ENCODE data around the gene PPP1R1B. TPM values are rescaled to one million over a fixed set of nuclear protein-coding genes. Genes with fewer than 3 reads are reported as not detected.

Gene PPP1R1B
- total RNA-seq, 1 experiment from 2014 or later = 0.08 TPM

DNA sequence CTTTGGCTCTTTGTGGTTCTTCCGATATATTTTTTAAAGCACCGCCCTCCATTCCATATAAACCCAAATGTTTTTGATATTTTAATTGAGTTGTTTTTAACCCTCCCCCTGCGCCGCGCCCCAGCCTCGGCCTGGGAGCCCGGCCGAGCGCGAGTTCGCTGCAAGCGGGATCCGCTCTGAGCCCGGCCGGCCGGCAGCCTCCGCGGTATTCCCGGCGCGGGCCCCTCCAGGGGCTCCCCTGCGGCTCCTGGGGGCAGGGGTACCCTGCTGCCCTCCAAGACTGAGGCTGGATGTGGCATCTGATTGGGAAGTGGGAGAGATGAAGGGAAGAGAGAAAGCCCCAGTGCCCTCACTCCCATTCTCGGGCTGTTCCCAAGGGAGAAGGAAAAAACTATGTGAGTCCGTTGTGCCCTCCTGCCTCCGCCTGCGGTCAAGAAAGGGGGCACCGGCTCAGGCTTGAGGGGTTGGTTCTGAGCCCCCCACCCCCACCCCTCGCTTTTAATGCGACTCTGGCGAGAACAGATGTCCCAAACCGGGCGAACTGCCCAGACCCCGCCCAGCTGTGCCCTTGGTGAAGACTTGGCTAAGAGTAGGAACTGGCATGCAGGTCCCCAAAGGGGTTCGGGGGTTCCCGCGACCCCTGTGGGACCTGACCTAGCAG, 27.6 kb upstream of the PPP1R1B start:
- in situ Hi-C loops (cut with HindIII; ENCODE audit: low pct_unique_long_range_greater_than_20kb, low sequenced_read_pairs) = no loop called here

DNA sequence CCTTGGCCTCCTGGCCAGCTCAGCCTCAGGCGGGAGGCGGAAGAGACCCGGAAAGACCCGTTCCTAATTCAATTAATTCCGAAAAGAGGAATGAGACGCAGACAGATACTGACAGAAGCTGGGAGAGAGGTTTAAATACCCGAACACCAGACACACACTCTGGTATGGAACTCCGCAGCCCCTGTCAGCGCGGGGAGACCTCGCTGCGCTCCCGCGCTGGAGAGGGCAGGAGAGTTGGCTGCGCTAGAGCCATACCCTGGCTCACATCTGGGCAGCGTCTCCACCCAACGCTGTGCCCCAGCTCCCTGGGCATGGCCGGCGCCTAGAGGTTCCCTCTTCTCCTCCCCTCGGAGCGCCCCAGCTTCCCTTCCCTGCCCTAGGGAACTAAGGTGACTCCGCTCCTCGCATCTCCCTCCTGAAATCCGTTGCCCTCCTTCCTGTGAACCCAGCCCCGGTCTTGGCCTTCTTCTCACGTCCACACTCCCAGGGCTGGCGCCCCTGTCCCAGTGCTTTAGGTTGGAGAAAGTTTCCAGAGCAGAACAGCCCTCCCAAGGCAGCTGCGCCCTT, 27.0 kb upstream of the PPP1R1B start:
- DNase-seq (ENCODE audit: low read depth, low spot score) = no peak
- in situ Hi-C loops (cut with HindIII; ENCODE audit: low pct_unique_long_range_greater_than_20kb, low sequenced_read_pairs) = no loop called here

More for the DNA sequence above, 27.6 kb upstream of the PPP1R1B start:
- DNase-seq (ENCODE audit: low read depth, low spot score) = no peak

DNA sequence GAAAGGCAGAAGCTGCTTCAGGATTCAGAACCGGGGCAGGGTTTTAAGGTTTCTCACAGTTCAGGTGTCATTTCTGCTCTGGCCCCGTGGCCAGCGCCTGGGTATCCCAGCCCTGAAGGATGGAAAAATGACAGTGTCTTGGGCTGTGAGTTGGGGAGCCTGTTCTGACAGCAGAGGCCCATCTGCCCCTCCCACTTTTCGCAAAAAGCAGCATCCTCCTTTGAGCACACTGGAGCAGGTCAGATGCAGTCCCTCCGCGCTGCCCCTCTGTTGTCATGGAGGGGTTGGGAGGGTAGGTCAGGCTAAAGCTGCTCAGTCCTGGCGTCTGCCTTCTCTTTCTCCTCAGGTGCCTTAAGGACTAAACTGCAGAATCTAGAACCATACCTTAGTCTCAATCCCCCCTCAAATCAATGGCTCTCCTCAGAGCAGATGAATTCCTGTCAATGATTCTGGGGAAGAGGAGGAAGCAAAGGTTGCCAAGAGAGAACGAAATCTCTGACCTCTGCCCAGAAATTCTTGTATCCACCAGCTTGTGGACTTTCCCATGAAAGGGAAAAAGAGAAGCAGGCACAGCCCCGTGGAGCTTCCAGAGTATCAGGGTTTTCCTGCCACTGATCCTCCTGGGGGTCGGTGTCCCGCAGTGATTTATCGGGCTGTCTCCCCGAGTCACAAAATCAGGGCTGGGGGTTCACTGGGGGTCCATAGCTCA, 26.3 kb upstream of the PPP1R1B start:
- DNase-seq (ENCODE audit: low read depth, low spot score) = no peak
- in situ Hi-C loops (cut with HindIII; ENCODE audit: low pct_unique_long_range_greater_than_20kb, low sequenced_read_pairs) = no loop called here

DNA sequence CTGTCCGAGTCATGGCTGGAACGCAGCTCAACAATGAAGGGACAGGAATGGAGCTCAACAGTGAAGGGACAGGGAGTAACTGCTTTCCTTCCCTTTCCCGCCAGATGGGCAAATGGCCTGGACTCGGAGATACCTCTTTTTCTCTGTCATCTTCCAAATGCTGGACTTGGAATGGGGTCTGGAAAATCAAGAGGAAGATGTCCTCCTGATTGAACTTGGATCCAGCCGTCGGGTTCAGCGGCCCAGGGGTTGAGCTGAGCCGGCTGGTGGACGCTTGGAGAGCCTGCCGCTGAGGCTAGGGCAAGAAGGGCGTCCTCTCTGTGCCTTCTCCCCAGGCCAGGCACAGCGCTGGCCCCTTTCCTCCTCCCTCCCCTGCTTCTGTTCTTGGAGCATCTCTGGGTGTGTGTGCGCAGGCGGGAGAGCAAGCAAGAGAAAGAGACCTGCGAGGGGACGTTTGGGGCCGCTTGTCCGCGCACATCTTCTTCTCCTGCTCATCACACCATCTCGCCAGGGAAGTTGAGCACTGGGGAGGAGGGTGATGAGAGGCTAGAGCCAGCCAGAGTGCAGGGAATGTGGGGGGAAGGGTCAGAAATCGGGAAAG, 25.7 kb upstream of the PPP1R1B start:
- in situ Hi-C loops (cut with HindIII; ENCODE audit: low pct_unique_long_range_greater_than_20kb, low sequenced_read_pairs) = no loop called here
- no peak for DNase-seq (ENCODE audit: low read depth, low spot score)

DNA sequence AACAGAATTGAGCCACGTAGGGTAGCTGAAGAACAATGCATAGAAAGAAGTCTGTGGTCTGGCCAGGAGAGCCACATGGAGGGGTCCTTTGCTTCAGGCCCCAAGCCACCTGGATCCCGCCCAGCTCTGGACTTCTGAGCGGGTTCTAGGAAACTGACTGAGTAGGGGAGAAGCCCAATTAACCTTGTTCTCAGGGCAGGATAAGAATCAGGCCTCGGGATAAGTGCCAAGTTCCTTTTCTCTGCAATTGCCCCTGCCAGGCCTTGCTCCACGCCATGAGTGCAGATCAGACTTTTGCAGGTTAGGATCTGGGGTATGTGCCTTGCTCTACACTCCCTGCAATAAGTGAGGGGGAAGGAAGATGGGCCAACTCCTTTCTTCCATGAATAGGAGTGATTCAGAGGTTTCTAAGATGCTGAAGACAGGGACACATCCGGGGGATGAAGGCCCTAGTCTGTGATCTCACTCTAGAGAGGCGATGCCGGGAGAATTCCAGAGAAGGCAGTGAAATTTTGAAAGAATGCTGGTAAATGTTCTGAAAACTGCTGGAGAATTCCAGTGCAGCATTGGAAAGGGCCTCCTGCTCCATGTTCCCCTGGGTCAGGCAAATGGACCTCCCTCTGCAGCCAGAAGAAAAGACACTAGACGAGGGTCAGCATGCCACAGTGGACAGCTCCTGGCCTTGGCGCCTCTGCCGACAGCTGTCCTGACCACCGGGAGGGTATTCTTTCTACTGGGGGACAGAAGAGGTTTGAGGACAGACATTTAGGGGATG, 24.8 kb upstream of the PPP1R1B start:
- in situ Hi-C loops (cut with HindIII; ENCODE audit: low pct_unique_long_range_greater_than_20kb, low sequenced_read_pairs) = no loop called here
- no peak for DNase-seq (ENCODE audit: low read depth, low spot score)

DNA sequence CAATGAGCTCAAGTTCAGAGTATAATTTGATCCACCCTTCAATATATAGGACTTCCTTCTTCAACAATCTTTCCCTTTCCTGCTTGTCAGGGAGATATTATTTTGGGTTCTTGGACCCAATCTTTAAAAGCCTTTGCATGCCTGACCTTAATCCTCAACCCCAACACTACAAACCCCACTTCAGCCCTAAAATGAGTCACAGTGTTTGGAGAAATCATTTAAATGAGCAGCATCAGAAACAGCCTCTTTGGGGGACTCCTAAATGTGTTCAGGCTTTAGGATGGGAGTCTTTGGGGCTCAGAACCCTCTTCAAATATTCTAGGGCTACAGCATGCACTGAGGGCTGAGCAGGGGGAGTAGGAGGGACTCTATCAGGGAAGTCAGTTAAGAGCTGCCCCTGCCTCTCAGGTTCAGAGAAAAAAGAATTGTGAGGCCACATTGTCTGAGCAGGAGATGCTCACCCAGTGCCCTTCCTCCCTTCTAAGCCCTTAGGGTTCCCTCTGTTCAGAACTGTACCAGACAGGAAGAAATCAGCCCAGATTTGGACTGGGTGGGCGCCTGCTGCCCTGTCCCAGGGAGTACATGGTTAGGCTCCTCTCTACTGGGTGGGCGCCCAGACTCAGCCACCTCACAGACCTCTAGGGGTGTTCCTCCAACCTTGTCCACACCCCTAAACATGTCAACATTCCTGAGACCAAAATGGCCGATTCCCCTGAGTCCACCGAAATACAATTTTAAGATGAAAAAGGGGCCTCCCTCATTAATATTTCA, 24.0 kb upstream of the PPP1R1B start:
- in situ Hi-C loops (cut with HindIII; ENCODE audit: low pct_unique_long_range_greater_than_20kb, low sequenced_read_pairs) = no loop called here
- DNase-seq (ENCODE audit: low read depth, low spot score) = no peak

DNA sequence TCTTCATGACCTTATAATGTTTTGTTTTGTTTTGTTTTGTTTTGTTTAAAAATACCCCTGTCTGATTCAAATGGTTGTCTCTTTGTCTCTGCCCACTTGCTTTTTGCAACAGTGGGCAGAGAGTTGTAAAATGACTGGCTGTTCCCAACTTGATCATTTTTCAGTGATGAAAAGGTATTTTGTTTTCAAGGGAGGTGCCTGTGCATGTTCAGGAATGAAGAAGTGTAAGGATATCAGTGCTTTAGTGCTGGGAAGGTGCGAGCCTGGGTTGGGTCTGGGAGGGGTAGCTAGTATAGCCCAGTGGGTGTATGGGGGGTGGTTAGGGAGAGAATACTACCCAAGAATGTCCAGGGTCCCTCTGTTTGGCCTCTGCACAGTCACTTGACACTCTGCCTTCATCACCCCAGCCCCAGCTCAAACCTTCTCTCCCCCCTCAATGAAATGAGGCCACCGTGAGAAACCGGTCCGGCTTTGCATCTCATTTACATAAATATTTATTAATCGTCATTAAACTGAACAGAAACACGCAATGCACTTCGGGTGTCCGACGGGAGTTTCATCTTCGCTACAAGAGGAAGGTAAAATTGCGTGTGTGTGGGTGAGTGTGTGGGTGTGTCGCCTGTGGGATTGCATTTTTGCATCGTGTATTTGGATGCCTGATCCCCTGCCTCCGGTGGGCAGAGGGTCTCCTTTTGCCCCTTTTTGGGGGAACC, 23.3 kb upstream of the PPP1R1B start:
- DNase-seq (ENCODE audit: low read depth, low spot score) = no peak
- in situ Hi-C loops (cut with HindIII; ENCODE audit: low pct_unique_long_range_greater_than_20kb, low sequenced_read_pairs) = no loop called here

DNA sequence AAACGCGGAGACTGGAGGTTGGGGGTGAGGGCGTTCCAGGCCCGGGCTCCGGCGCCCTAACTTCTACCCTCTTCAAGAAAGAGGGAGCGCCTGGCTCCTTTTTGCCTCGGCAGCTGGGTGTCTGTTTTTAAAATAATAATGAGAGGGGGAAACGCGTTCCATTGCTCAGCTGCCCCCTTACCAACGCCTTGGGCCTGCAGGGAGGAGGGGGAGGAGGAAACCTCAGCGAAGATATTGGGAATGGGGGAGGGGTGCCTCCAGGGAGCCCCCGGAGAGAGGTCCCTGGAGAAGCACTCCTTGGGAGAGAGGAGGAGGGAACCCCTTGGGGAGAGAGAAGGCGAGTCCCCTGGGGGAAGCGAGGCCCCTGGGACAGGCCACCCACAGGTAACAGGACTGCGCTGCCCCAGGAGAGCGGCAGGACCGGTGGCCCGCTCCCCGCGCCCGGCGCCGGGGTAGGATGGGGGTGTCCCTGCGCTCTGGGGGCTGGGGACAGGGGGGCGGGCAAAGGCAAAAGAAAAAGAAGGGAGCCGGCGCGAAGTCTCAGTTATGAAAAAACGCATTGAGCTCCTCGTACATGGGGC, 21.8 kb upstream of the PPP1R1B start:
- in situ Hi-C loops (cut with HindIII; ENCODE audit: low pct_unique_long_range_greater_than_20kb, low sequenced_read_pairs) = no loop called here
- DNase-seq (ENCODE audit: low read depth, low spot score) = no peak

DNA sequence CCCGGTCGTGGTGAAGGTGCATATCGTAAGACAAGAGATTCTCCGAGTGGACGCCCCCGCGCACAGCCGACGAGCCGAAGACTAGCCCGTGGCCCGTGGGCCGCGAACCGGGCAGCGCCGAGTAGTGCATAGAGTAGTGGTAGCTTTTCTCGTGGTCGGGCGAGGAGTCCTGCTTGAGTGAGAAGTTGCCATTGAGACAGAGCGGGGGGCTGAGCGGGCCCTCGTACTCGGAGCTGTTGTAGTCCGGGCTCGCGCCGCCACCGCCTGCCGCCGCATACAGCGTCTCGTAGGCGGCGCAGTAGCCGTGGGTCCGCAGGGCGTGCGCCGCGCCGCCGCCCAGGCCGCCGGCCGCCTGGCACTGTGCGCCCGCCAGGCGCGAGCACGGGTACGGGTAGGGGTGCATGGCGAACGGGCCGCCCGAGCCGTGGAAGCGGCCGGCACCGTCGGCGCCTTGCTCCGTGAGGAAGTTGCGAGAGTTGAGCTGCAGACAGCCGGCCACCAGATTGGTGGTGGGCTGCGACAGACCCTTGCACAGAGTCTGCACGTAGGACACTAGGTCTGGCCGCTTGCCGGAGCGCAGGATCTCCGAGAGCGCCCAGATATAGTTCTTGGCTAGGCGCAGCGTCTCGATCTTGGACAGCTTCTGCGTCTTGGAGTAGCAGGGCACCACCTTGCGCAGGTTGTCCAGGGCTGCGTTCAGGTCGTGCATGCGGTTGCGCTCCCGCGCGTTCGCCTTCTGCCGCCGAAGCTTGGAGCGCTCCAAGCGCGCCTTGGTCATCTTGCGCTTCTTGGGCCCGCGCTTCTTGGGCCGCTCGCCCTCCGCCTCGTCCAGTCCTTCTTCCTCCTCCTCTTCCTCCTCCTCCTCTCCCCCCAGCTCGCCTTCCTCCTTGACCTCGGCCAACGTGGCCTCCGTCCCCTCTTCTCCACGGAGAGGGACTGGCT, 21.0 kb upstream of the PPP1R1B start:
- in situ Hi-C loops (cut with HindIII; ENCODE audit: low pct_unique_long_range_greater_than_20kb, low sequenced_read_pairs) = no loop called here
- no peak for DNase-seq (ENCODE audit: low read depth, low spot score)

DNA sequence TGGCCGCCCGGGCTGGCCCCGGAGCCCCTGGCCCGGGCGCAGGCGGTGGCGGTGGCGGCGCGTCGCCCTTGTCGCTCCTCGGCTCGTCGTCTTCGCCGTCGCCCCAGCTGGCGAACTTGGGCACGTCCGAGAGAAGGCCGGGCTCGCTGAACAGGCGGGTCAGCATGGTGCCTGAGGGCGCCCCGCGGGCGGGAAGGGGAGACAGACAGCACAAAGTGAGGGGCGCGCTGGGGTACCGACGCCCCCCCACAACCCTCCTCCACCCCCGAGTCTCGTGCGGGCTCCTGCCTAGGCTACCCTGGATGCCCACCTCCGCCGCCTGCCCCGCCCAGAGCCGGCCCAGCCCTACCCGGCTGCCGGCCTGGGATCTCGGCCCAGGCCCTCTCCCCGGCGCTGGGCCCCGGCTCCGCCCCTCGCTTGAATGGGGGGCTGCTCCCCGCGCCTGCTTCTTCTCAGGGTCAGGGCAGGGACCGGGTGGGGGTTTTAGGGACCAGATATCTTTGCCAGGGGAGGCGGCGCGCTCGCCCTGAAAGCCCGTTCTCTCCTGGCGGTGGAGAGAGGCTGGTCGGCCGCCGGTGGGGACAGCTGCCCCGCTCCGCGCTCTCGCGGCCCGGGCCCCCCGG, 20.2 kb upstream of the PPP1R1B start:
- in situ Hi-C loops (cut with HindIII; ENCODE audit: low pct_unique_long_range_greater_than_20kb, low sequenced_read_pairs) = no loop called here
- DNase-seq (ENCODE audit: low read depth, low spot score) = no peak

DNA sequence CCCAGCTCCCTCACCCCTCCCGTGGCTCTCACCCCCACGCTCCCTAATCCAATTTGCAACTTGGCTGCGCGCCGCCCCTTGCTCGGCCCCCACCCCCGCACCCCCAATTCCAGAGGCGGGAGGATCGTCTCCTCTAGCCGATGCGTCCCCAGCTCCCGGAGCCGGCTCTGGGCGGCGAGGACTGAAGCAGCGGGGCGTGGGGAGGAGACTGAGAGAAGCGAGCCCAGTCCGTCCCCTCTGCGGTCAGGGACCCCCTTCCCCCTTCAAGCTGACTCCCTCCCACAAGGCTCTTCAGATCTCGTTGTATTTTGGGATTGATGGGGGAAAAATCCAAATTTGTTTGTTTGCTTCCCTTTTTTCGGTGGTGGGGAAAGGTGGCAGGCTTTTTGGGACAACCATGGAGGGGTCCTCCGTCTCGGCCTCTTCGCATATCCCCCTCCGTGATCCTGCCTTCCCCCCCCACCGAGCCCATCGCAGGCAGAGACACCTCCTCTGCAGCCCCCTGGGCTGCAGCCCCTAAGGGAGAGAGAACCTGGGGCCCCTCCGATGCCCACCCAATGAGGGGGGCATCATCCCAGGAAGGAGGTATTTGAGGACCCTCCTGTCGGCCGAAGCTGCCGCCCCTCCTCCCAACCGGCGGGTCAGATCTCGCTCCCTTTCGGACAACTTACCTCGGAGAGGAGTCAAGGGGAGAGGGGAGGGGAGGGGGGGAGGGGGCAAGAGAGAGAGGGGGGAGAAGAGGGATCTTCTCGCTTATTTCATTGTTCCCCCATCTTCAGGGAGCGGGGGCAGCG, 19.5 kb upstream of the PPP1R1B start:
- in situ Hi-C loops (cut with HindIII; ENCODE audit: low pct_unique_long_range_greater_than_20kb, low sequenced_read_pairs) = no loop called here
- DNase-seq (ENCODE audit: low read depth, low spot score) = no peak

DNA sequence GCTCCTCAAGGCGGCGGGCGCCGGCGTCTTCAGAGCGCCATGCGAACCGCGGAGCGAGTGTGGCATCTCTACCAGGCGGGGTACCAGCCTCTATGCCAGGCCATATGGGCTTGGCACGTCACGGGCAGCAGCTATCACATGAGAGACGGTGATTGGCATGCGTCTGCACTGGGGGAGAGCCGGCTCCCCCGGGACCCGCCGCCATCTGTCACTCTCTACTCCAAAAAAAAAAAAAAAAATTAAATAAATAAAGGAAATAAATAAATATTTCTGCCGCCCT, 19.0 kb upstream of the PPP1R1B start, which contains the start of gene NEUROD2:
Gene NEUROD2, minus strand, starts transcription at position 70 of the 280 bp plus-strand sequence. CDS start 1,321 bp downstream, outside the sequence.
- no peak for DNase-seq (ENCODE audit: low read depth, low spot score)
- in situ Hi-C loops (cut with HindIII; ENCODE audit: low pct_unique_long_range_greater_than_20kb, low sequenced_read_pairs) = no loop called here

DNA sequence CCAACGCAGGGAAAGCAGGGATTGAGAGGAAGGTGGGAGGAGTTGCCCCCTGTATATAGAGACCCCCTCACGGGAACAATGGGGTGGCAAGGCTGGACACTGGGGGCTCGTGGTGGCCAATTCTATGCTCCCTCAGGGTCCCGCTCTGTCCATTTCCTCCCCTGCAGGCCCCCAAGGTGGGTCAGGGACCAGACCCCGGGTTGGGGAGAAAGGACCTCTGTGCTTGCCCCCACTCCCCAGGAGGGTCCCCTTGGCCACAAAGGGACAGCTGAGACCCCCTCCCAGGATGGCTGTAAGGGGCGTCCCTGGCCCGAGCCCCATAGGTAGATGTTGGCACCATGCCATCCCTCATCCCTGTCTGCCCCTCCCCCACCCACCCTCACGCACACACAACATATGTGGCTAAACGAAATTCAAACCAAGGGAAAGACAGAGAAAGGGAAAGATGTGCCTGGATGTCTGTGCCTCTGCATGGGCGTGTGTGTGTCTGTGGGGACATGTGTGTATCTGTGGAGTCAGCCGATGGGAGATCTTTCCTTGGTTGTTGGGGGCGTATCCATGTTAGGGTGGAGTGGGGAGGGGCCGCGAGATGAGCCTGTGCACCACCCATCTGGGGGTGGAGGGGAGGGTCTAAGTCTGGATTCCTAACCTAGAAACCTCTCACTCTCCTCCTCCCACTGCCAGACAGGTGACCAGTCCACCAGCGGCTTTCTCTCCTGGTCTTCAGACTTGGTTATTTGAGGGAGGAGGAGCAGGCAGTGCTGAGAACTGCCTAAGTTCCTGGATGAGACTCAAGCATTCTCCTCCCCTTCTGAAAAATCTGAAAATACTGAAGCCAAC, 18.4 kb upstream of the PPP1R1B start:
- in situ Hi-C loops (cut with HindIII; ENCODE audit: low pct_unique_long_range_greater_than_20kb, low sequenced_read_pairs) = no loop called here

More for the DNA sequence above, 18.4 kb upstream of the PPP1R1B start:
- DNase-seq (ENCODE audit: low read depth, low spot score) = no peak
